Activated CD4-positive, CD25-positive, alpha-beta regulatory T cell (primary cell): ENCODE data around the gene IFIT2.
"Not testable (repeated sequence)": the region's sequence is repeated elsewhere in the genome, so short reads cannot be mapped to it uniquely, and the experiment has no call there.

ENCODE experiments used
- DNase-seq, 4 experiments: peaks; one replicate each; lab custom pipeline; 2025; lab: John Stamatoyannopoulos, UW

The IFIT2 gene

GRCh38 chr10:89308736-89309135 is 6.9 kb downstream of the IFIT2 start:
- no peak for DNase-seq

GRCh38 chr10:89309156-89310055 is 7.6 kb downstream of the IFIT2 start:
- no peak for DNase-seq

GRCh38 chr10:89310056-89310893 is 8.4 kb downstream of the IFIT2 start:
- DNase-seq: no peak

- no peak for DNase-seq
Observed at GRCh38 chr10:89312973-89313372, 11.1 kb downstream of the IFIT2 start.

GRCh38 chr10:89314676-89315075 is 12.8 kb downstream of the IFIT2 start:
- DNase-seq: no peak

GRCh38 chr10:89318047-89318446 is 16.2 kb downstream of the IFIT2 start:
- DNase-seq: not testable (repeated sequence)

- not testable (repeated sequence) for DNase-seq
Observed at GRCh38 chr10:89325081-89325480, 23.2 kb downstream of the IFIT2 start.

- DNase-seq: not testable (repeated sequence)
Observed at GRCh38 chr10:89325856-89326255, 24.0 kb downstream of the IFIT2 start.

- DNase-seq: no peak
Observed at GRCh38 chr10:89327803-89328441, 26.1 kb downstream of the IFIT2 start, which contains the start of gene IFIT3. TSS of gene IFIT3 (plus strand) at chr10:89327997. CDS start at chr10:89328074, 77 bp downstream.

- DNase-seq: no peak
Observed at GRCh38 chr10:89329151-89329550, 27.3 kb downstream of the IFIT2 start.

GRCh38 chr10:89330014-89330413 is 28.2 kb downstream of the IFIT2 start:
- not testable (repeated sequence) for DNase-seq

- DNase-seq: no peak
Observed at GRCh38 chr10:89330537-89331212, 28.8 kb downstream of the IFIT2 start.

- DNase-seq: not testable (repeated sequence)
Observed at GRCh38 chr10:89331487-89332122, 29.8 kb downstream of the IFIT2 start.

GRCh38 chr10:89332123-89332633 is 30.3 kb downstream of the IFIT2 start:
- DNase-seq: no peak

GRCh38 chr10:89335226-89335625 is 33.4 kb downstream of the IFIT2 start:
- no peak for DNase-seq

- DNase-seq: no peak
Observed at GRCh38 chr10:89336241-89336640, 34.4 kb downstream of the IFIT2 start.

GRCh38 chr10:89337484-89337883 is 35.6 kb downstream of the IFIT2 start:
- DNase-seq: no peak

GRCh38 chr10:89338713-89339112 is 36.9 kb downstream of the IFIT2 start:
- DNase-seq: no peak

GRCh38 chr10:89339875-89340274 is 38.0 kb downstream of the IFIT2 start:
- no peak for DNase-seq

- DNase-seq: no peak
Observed at GRCh38 chr10:89341649-89342048, 39.8 kb downstream of the IFIT2 start.
